ENCODE results near the gene AGT. TPM values are rescaled to one million over a fixed set of nuclear protein-coding genes. Genes with fewer than 3 reads are reported as not detected.

The AGT gene
- total and polyA plus RNA-seq, 2 experiments from 2014 or later, result 0.11 TPM; not detected in 1

- H3K27me3 ChIP-seq (ENCODE audit: insufficient read depth), result no peaks in the 10 kb centered on the region
- H3K27ac Mint-ChIP-seq, result no peak overlapping the region
Observed at GRCh38 chr1:230702934-230703678, 10.8 kb downstream of the AGT start.

GRCh38 chr1:230701895-230702768, 11.8 kb downstream of the AGT start:
- Histone ChIP-seq H3K4me2 (no peak overlapping the region), H3K27me3 (ENCODE audit: insufficient read depth) (no peaks in the 10 kb centered on the region), H2AFZ (no peak overlapping the region), H3K4me1 (ENCODE audit: insufficient read depth) (no peaks in the 10 kb centered on the region), H3K9me2 (ENCODE audit: insufficient read depth) (no peaks in the 10 kb centered on the region), H3K79me2 (replicated peaks; ENCODE audit: insufficient read depth) (no peaks in the 10 kb centered on the region), H3F3A (replicated peaks; ENCODE audit: low read depth) (no peaks in the 10 kb centered on the region), H4K20me1 (replicated peaks; ENCODE audit: insufficient read depth) (no peaks in the 10 kb centered on the region), H3K4me3 (no peak overlapping the region), H3K27ac (ENCODE audit: low read depth) (no peak overlapping the region), H3K36me3 (ENCODE audit: insufficient read depth) (no peaks in the 10 kb centered on the region)
- Mint-ChIP-seq H3K27ac (no peak overlapping the region), H3K4me3 (no peak overlapping the region), H3K9me3 (no peaks in the 10 kb centered on the region), H3K27me3 (ENCODE audit: insufficient read depth, low read depth, poor library complexity) (peaks cover 7% of the 10 kb centered on the region), H3K36me3 (ENCODE audit: low read depth) (no peaks in the 10 kb centered on the region), H3K4me1 (peaks cover 7% of the 10 kb centered on the region)
- no peak for ATAC-seq
- DNase-seq (ENCODE audit: low spot score), result no peak
- no peak for TF ChIP-seq JUNB (IDR thresholded peaks at IDR 0.05; ENCODE audit: unreplicated experiment)
- TF ChIP-seq REST (IDR thresholded peaks at IDR 0.05; ENCODE audit: unreplicated experiment), result no peak
- TF ChIP-seq, protein P1, sequence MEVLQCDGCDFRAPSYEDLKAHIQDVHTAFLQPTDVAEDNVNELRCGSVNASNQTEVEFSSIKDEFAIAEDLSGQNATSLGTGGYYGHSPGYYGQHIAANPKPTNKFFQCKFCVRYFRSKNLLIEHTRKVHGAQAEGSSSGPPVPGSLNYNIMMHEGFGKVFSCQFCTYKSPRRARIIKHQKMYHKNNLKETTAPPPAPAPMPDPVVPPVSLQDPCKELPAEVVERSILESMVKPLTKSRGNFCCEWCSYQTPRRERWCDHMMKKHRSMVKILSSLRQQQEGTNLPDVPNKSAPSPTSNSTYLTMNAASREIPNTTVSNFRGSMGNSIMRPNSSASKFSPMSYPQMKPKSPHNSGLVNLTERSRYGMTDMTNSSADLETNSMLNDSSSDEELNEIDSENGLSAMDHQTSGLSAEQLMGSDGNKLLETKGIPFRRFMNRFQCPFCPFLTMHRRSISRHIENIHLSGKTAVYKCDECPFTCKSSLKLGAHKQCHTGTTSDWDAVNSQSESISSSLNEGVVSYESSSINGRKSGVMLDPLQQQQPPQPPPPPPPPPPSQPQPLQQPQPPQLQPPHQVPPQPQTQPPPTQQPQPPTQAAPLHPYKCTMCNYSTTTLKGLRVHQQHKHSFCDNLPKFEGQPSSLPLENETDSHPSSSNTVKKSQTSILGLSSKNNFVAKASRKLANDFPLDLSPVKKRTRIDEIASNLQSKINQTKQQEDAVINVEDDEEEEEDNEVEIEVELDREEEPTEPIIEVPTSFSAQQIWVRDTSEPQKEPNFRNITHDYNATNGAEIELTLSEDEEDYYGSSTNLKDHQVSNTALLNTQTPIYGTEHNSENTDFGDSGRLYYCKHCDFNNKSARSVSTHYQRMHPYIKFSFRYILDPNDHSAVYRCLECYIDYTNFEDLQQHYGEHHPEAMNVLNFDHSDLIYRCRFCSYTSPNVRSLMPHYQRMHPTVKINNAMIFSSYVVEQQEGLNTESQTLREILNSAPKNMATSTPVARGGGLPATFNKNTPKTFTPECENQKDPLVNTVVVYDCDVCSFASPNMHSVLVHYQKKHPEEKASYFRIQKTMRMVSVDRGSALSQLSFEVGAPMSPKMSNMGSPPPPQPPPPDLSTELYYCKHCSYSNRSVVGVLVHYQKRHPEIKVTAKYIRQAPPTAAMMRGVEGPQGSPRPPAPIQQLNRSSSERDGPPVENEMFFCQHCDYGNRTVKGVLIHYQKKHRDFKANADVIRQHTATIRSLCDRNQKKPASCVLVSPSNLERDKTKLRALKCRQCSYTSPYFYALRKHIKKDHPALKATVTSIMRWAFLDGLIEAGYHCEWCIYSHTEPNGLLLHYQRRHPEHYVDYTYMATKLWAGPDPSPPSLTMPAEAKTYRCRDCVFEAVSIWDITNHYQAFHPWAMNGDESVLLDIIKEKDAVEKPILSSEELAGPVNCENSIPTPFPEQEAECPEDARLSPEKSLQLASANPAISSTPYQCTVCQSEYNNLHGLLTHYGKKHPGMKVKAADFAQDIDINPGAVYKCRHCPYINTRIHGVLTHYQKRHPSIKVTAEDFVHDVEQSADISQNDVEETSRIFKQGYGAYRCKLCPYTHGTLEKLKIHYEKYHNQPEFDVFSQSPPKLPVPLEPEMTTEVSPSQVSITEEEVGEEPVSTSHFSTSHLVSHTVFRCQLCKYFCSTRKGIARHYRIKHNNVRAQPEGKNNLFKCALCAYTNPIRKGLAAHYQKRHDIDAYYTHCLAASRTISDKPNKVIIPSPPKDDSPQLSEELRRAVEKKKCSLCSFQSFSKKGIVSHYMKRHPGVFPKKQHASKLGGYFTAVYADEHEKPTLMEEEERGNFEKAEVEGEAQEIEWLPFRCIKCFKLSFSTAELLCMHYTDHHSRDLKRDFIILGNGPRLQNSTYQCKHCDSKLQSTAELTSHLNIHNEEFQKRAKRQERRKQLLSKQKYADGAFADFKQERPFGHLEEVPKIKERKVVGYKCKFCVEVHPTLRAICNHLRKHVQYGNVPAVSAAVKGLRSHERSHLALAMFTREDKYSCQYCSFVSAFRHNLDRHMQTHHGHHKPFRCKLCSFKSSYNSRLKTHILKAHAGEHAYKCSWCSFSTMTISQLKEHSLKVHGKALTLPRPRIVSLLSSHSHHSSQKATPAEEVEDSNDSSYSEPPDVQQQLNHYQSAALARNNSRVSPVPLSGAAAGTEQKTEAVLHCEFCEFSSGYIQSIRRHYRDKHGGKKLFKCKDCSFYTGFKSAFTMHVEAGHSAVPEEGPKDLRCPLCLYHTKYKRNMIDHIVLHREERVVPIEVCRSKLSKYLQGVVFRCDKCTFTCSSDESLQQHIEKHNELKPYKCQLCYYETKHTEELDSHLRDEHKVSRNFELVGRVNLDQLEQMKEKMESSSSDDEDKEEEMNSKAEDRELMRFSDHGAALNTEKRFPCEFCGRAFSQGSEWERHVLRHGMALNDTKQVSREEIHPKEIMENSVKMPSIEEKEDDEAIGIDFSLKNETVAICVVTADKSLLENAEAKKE (CRISPR knock-in tag; IDR thresholded peaks at IDR 0.05), result no peak
- TF ChIP-seq, protein P2, sequence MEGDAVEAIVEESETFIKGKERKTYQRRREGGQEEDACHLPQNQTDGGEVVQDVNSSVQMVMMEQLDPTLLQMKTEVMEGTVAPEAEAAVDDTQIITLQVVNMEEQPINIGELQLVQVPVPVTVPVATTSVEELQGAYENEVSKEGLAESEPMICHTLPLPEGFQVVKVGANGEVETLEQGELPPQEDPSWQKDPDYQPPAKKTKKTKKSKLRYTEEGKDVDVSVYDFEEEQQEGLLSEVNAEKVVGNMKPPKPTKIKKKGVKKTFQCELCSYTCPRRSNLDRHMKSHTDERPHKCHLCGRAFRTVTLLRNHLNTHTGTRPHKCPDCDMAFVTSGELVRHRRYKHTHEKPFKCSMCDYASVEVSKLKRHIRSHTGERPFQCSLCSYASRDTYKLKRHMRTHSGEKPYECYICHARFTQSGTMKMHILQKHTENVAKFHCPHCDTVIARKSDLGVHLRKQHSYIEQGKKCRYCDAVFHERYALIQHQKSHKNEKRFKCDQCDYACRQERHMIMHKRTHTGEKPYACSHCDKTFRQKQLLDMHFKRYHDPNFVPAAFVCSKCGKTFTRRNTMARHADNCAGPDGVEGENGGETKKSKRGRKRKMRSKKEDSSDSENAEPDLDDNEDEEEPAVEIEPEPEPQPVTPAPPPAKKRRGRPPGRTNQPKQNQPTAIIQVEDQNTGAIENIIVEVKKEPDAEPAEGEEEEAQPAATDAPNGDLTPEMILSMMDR (conservative IDR thresholded peaks at IDR 0.05; ENCODE audit: low read depth in 2 of 2), result no peak
- TF ChIP-seq ZNF114 (CRISPR knock-in tag; IDR thresholded peaks at IDR 0.05), result no peak
- no peak for TF ChIP-seq EZH2phosphoT487 (IDR thresholded peaks at IDR 0.05; ENCODE audit: unreplicated experiment)

More at GRCh38 chr1:230702934-230703678, 10.8 kb downstream of the AGT start:
- Histone ChIP-seq H3K4me3 (no peak overlapping the region), H3K4me2 (no peak overlapping the region), H3K79me2 (replicated peaks; ENCODE audit: insufficient read depth) (no peaks in the 10 kb centered on the region), H2AFZ (peak overlapping the region; percentile 63; the same call in 1 of the 2 replicates), H3K27ac (ENCODE audit: low read depth) (no peak overlapping the region), H3K9me2 (ENCODE audit: insufficient read depth) (no peaks in the 10 kb centered on the region), H3K36me3 (ENCODE audit: insufficient read depth) (no peaks in the 10 kb centered on the region), H4K20me1 (replicated peaks; ENCODE audit: insufficient read depth) (no peaks in the 10 kb centered on the region), H3F3A (replicated peaks; ENCODE audit: low read depth) (no peaks in the 10 kb centered on the region), H3K4me1 (ENCODE audit: insufficient read depth) (no peaks in the 10 kb centered on the region)
- Mint-ChIP-seq H3K27me3 (ENCODE audit: insufficient read depth, low read depth, poor library complexity) (peaks cover 8% of the 10 kb centered on the region), H3K36me3 (ENCODE audit: low read depth) (no peaks in the 10 kb centered on the region), H3K4me1 (peaks cover 7% of the 10 kb centered on the region), H3K4me3 (no peak overlapping the region), H3K9me3 (no peaks in the 10 kb centered on the region)
- no peak for TF ChIP-seq EZH2 (IDR thresholded peaks at IDR 0.05; ENCODE audit: low read depth, unreplicated experiment)
- no peak for TF ChIP-seq EZH2phosphoT487 (IDR thresholded peaks at IDR 0.05; ENCODE audit: unreplicated experiment)
- TF ChIP-seq POLR2AphosphoS5 (IDR thresholded peaks at IDR 0.05; ENCODE audit: low read depth), result no peak
- DNase-seq (ENCODE audit: low spot score), result no peak
- peak; percentile 33 for ATAC-seq
